Measurements from ENCODE around the gene CXXC5. TPM values are rescaled to one million over a fixed set of nuclear protein-coding genes. Genes with fewer than 3 reads are reported as not detected.

Gene CXXC5
- total and polyA plus RNA-seq, 2 of the 4 experiments (the other 2 are of a cell fraction): 24.9 to 35.7 TPM

DNA sequence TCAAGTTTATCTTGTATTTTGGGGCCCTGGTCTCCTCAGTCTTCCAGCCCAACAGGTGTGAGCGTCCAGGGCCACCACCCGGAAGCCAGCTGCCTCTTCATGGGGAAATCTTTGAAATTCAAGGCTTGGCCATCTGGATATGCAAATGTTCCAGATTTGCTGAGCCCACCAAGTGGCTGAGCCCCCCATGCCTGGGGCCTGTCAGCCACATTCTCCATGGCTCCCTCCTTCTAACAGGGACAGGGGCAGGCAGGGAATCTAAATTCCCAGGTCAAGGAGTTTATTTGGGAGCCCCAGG is 14.2 kb upstream of the CXXC5 start (continued):
- TF ChIP-seq, protein P1, sequence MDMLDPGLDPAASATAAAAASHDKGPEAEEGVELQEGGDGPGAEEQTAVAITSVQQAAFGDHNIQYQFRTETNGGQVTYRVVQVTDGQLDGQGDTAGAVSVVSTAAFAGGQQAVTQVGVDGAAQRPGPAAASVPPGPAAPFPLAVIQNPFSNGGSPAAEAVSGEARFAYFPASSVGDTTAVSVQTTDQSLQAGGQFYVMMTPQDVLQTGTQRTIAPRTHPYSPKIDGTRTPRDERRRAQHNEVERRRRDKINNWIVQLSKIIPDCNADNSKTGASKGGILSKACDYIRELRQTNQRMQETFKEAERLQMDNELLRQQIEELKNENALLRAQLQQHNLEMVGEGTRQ (IDR thresholded peaks at IDR 0.05; ENCODE audit: low read depth, low read length): no peak
- TF ChIP-seq CEBPB (IDR thresholded peaks at IDR 0.05; ENCODE audit: low read depth, low read length) (no peak), RCOR1 (IDR thresholded peaks at IDR 0.05; ENCODE audit: insufficient replicate concordance, low read length) (no peak), BHLHE40 (IDR thresholded peaks at IDR 0.05; ENCODE audit: low read depth, low read length) (no peak), POLR2A (IDR thresholded peaks at IDR 0.05; ENCODE audit: low read depth, low read length) (no peak), MAZ (IDR thresholded peaks at IDR 0.05; ENCODE audit: borderline replicate concordance, low read depth, low read length) (no peak)

DNA sequence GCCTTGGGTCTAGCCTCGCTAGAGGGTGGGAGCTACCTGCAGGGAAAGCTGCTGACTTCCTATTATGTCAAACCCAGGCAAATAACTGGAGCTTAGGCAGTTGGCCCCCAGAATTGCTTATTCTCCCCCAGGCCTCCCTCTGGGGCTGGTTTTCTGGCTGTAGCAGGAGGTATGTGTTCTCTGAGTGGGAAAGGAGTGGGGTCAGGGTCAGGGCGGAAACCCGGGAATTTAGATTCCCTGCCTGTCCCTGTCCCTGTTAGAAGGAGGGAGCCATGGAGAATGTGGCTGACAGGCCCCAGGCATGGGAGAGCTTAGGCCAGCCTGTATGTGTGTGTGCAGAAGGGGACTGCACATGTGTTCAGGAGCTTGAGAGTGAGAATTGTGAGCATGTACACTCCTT is 13.6 kb upstream of the CXXC5 start:
- intact Hi-C loops (cut with micrococcal nuclease): loop anchor here (5.0 to 10.0 kb wide), 2 partner anchors 57 to 210 kb away; no protein-coding TSS in a partner anchor
- CTCF ChIA-PET: interaction anchor here (0.9 to 6.7 kb wide), 5 partner anchors 13 to 132 kb away, joined by 3 to 59 read pairs (median 5); partner anchors contain the start of gene CXXC5

More for the DNA sequence above, 13.6 kb upstream of the CXXC5 start:
- no peak overlapping the region for H2AK9ac ChIP-seq (replicated peaks; ENCODE audit: low read depth, low read length, poor library complexity)
- no peak overlapping the region for H3K4me2 ChIP-seq (ENCODE audit: low read depth, low read length)
- H3K9ac ChIP-seq (ENCODE audit: low read depth, low read length): no peak overlapping the region
- WGBS, 2 experiments (ENCODE audit: extremely low coverage in 2 of 2, insufficient read length in 1 of 2): 80% methylated on average over 3 of the region's 3 CpGs; no CpG with 5 or more reads in 1 of the 2 experiments
- no peak overlapping the region for H2BK15ac ChIP-seq (ENCODE audit: low read depth, low read length)
- no peak overlapping the region for H3K14ac ChIP-seq (replicated peaks; ENCODE audit: low read depth, low read length)
- H3K4me1 ChIP-seq (ENCODE audit: control insufficient read depth, insufficient read depth, low read length): peaks cover 21% of the 10 kb centered on the region
- H3K23ac ChIP-seq (ENCODE audit: low read depth, low read length): no peak overlapping the region
- H2BK20ac ChIP-seq (ENCODE audit: low read depth, low read length): no peak overlapping the region
- no TSS peak for BruUV-seq (replicated peaks)
- POLR2A ChIA-PET (ENCODE audit: unreplicated experiment): no interaction called here
- H2AK5ac ChIP-seq (ENCODE audit: low read depth, low read length): no peak overlapping the region
- no peaks in the 10 kb centered on the region for H3K27me3 ChIP-seq (ENCODE audit: control insufficient read depth, insufficient read depth, low read length)
- peaks cover 4 to 43% of the 10 kb centered on the region in 2 experiments; a peak in 3 of 4 replicates for H3K79me1 ChIP-seq (ENCODE audit: low read depth in 1 of 2, low read length in 2 of 2)
- H4K8ac ChIP-seq (ENCODE audit: low read depth in 2 of 2, low read length in 2 of 2): no peak overlapping the region
- no peak overlapping the region for H3K56ac ChIP-seq (ENCODE audit: extremely low read depth, insufficient read depth, low read length)
- peaks cover 14% of the 10 kb centered on the region for H4K20me1 ChIP-seq (ENCODE audit: insufficient read depth, low read length)
- H3K36me3 ChIP-seq (ENCODE audit: control insufficient read depth, insufficient read depth, low read length): peaks cover 1% of the 10 kb centered on the region; the same call in 1 of the 2 replicates
- H2AFZ ChIP-seq (replicated peaks; ENCODE audit: low read length, poor library complexity): no peak overlapping the region
- ATAC-seq (ENCODE audit: low read depth) (no peak), DNase-seq (no peak)
- no peaks in the 10 kb centered on the region for H3K9me3 ChIP-seq (ENCODE audit: control insufficient read depth, insufficient read depth, low read length)
- no peak overlapping the region for H2BK5ac ChIP-seq (ENCODE audit: low read depth, low read length, poor library complexity, severe bottlenecking)
- no peak for TF ChIP-seq POLR2A (IDR thresholded peaks at IDR 0.05; ENCODE audit: low read depth, low read length)
- no peak for TF ChIP-seq RFX5 (IDR thresholded peaks at IDR 0.05; ENCODE audit: low read depth, low read length)
- TF ChIP-seq MAFK (IDR thresholded peaks at IDR 0.05; ENCODE audit: low read depth, low read length): no peak
- TF ChIP-seq BHLHE40 (IDR thresholded peaks at IDR 0.05; ENCODE audit: low read depth, low read length): no peak
- TF ChIP-seq RCOR1 (IDR thresholded peaks at IDR 0.05; ENCODE audit: insufficient replicate concordance, low read length): no peak
- TF ChIP-seq, protein P2, sequence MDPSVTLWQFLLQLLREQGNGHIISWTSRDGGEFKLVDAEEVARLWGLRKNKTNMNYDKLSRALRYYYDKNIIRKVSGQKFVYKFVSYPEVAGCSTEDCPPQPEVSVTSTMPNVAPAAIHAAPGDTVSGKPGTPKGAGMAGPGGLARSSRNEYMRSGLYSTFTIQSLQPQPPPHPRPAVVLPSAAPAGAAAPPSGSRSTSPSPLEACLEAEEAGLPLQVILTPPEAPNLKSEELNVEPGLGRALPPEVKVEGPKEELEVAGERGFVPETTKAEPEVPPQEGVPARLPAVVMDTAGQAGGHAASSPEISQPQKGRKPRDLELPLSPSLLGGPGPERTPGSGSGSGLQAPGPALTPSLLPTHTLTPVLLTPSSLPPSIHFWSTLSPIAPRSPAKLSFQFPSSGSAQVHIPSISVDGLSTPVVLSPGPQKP (IDR thresholded peaks at IDR 0.05; ENCODE audit: borderline replicate concordance, low read depth, low read length): no peak
- TF ChIP-seq FOS (IDR thresholded peaks at IDR 0.05; ENCODE audit: low read depth, low read length): no peak
- H4K91ac ChIP-seq (ENCODE audit: insufficient read depth, low read depth, low read length): no peak overlapping the region
- H3K18ac ChIP-seq (ENCODE audit: low read depth, low read length): no peak overlapping the region
- no peak overlapping the region for H4K5ac ChIP-seq (ENCODE audit: low read depth, low read length)
- dilution Hi-C loops (cut with HindIII; ENCODE audit: low sequenced_read_pairs, unreplicated experiment) (loop anchor here (25.0 kb wide), 1 partner anchor 128 kb away; no protein-coding TSS in a partner anchor), in situ Hi-C loops (cut with MboI; ENCODE audit: low sequenced_read_pairs) (loop anchor here (5.0 to 25.0 kb wide), 2 partner anchors 128 to 478 kb away; partner anchors contain the start of gene PURA)
- H2BK120ac ChIP-seq (ENCODE audit: low read depth, low read length): no peak overlapping the region
- no peak overlapping the region for H3K4ac ChIP-seq (ENCODE audit: low read depth, low read length)
- H3K9me1 ChIP-seq (ENCODE audit: insufficient read depth, low read length): peaks cover 19% of the 10 kb centered on the region
- H3K27ac ChIP-seq (ENCODE audit: insufficient read depth, low read length): no peak overlapping the region
- H3K4me3 ChIP-seq (ENCODE audit: insufficient read depth, low read depth, low read length): no peak overlapping the region

Measured in IMR-90 (cell line).